HepG2 (cell line): Measurements from ENCODE around the gene HMHB1. TPM values are rescaled to one million over a fixed set of nuclear protein-coding genes. Genes with fewer than 3 reads are reported as not detected.

ENCODE experiments used
- ATAC-seq: fragments of 200-7000 bp; cut with Tn5 transposase; 3 replicates; pipeline ENCODE4 v1.9.1; 2020; ENCODE audit warnings: mild to moderate bottlenecking, moderate library complexity
- BruUV-seq: library from RNA; stranded (reverse); fragments of 400-500 nt; replicated peaks from 2 replicates; lab custom pipeline; 2021; lab: Mats Ljungman, UMichigan
- CTCF ChIA-PET: fragments of 300-600 bp; formaldehyde crosslinking; extraction: SDS; loops from one replicate; lab custom pipeline; 2021; ENCODE audit warnings: low total read pairs, inconsistent platforms, low intra/inter-chr PET ratio; lab: Yijun Ruan, JAX
- POLR2A ChIA-PET: fragments of 350-600 bp; sonication (Branson Sonifier 250); formaldehyde crosslinking; loops from one replicate; lab custom pipeline; 2020; ENCODE audit warnings: antibody characterized with exemption, inconsistent platforms; lab: Yijun Ruan, JAX
- DNase-seq: peaks from one replicate; pipeline ENCODE4 v3.0.0-alpha.2; 2015; ENCODE audit warnings: low spot score
- FAIRE-seq: peaks from 3 replicates; lab custom pipeline; 2011; peaks lifted over from hg19 to GRCh38; lab: Jason Lieb, UNC
- H2AFZ ChIP-seq: one replicate; pipeline ENCODE4 v1.6.1; 2011; ENCODE audit warnings: low read length, inconsistent platforms
- H3K27ac ChIP-seq: fragments of 300-600 bp; 3 replicates; pipeline ENCODE4 v1.8.0; 2011; ENCODE audit warnings: mixed run types, mild to moderate bottlenecking, mixed read lengths, low read length, inconsistent platforms; ENCODE audit not compliant: insufficient read depth; ENCODE audit errors: extremely low read length
- H3K27me3 ChIP-seq, 2 experiments: fragments of 200-600 bp in 1 of 2; 2 replicates in 1 of 2; 3 replicates in 1 of 2; pipeline versions ENCODE4 v1.6.0 to v1.8.0; 2011; ENCODE audit warnings: low read length in 2 of 2, mild to moderate bottlenecking in 2 of 2, moderate library complexity in 2 of 2, inconsistent platforms in 1 of 2; ENCODE audit not compliant: insufficient read depth in 2 of 2, control insufficient read depth in 1 of 2
- H3K36me3 ChIP-seq, 2 experiments: fragments of 200-600 bp in 1 of 2; replicated peaks in 1 of 2; 2 replicates in 1 of 2; 3 replicates in 1 of 2; pipeline versions ENCODE4 v1.5.1 to v1.8.0; 2011; ENCODE audit warnings: low read length in 2 of 2, inconsistent platforms in 1 of 2; ENCODE audit not compliant: insufficient read depth in 2 of 2, control insufficient read depth in 1 of 2
- H3K4me1 ChIP-seq: 2 replicates; pipeline ENCODE4 v1.5.1; 2012; ENCODE audit warnings: low read length, inconsistent platforms; ENCODE audit not compliant: insufficient read depth
- H3K4me2 ChIP-seq: 2 replicates; pipeline ENCODE4 v1.6.0; 2011; ENCODE audit warnings: low read depth, low read length, inconsistent platforms
- H3K4me3 ChIP-seq, 3 experiments: fragments of 200-600 bp in 1 of 3; sonication (generic), shearing (Covaris generic) in 1 of 3; replicated peaks in 1 of 3; 2 replicates each; pipeline ENCODE4 v1.5.1; 2011 to 2016; ENCODE audit warnings: low read length in 3 of 3, inconsistent platforms in 2 of 3, low read depth in 2 of 3, mild to moderate bottlenecking in 2 of 3, control low read depth in 1 of 3, mixed read lengths in 1 of 3; ENCODE audit not compliant: insufficient read depth in 1 of 3
- H3K79me2 ChIP-seq: one replicate; pipeline ENCODE4 v1.6.1; 2011; ENCODE audit warnings: low read length, inconsistent platforms; ENCODE audit not compliant: insufficient read depth
- H3K9ac ChIP-seq: 2 replicates; pipeline ENCODE4 v1.6.0; 2011; ENCODE audit warnings: mild to moderate bottlenecking, low read depth, low read length, inconsistent platforms; ENCODE audit not compliant: insufficient read depth
- H3K9me3 ChIP-seq: 2 replicates; pipeline ENCODE4 v1.5.1; 2012; ENCODE audit warnings: mild to moderate bottlenecking, low read length
- H4K20me1 ChIP-seq: 2 replicates; pipeline ENCODE4 v1.6.0; 2011; ENCODE audit warnings: inconsistent platforms, mild to moderate bottlenecking, low read length, moderate library complexity; ENCODE audit not compliant: insufficient read depth
- E2F2 ChIP-seq: sonication (generic); formaldehyde crosslinking; IDR thresholded peaks from 2 replicates; pipeline ENCODE4 v1.4.0; 2020; ENCODE audit warnings: missing genetic modification reagents, borderline replicate concordance
- ETV6 ChIP-seq: sonication (generic); formaldehyde crosslinking; conservative IDR thresholded peaks from 2 replicates; pipeline ENCODE4 v1.4.0; 2020; ENCODE audit warnings: missing genetic modification reagents
- FOXA3 ChIP-seq: IDR thresholded peaks from 2 replicates; pipeline ENCODE4 v1.6.1; 2016; ENCODE audit warnings: missing genetic modification reagents, missing compliant biosample characterization
- HNRNPK ChIP-seq: fragments of 200-400 bp; formaldehyde crosslinking; IDR thresholded peaks from 2 replicates; pipeline ENCODE4 v1.6.1; 2018; ENCODE audit warnings: low read length, low read depth, moderate library complexity, mild to moderate bottlenecking; ENCODE audit not compliant: poor library complexity, severe bottlenecking
- KMT2B ChIP-seq: IDR thresholded peaks from 2 replicates; pipeline ENCODE4 v1.6.1; 2016; ENCODE audit warnings: missing genetic modification reagents, missing compliant biosample characterization
- NCOA5 ChIP-seq: sonication (generic); formaldehyde crosslinking; IDR thresholded peaks from 2 replicates; pipeline ENCODE4 v1.4.0; 2020; ENCODE audit warnings: missing genetic modification reagents
- NONO ChIP-seq, 2 experiments: fragments of 450-650 bp in 1 of 2; sonication (generic) in 1 of 2; formaldehyde crosslinking in 1 of 2; IDR thresholded peaks in 1 of 2; conservative IDR thresholded peaks in 1 of 2; 2 replicates each; pipeline versions ENCODE4 v1.6.1 to v1.8.0; 2017 to 2022; ENCODE audit warnings: mild to moderate bottlenecking in 1 of 2, missing genetic modification reagents in 1 of 2, moderate library complexity in 1 of 2
- PRPF4 ChIP-seq: fragments of 200-400 bp; formaldehyde crosslinking; IDR thresholded peaks from 2 replicates; pipeline ENCODE4 v1.6.1; 2016; ENCODE audit warnings: low read length, low read depth; ENCODE audit not compliant: poor library complexity, severe bottlenecking
- RBAK ChIP-seq: sonication (generic); formaldehyde crosslinking; IDR thresholded peaks from 2 replicates; pipeline ENCODE4 v1.5.1; 2020; ENCODE audit warnings: mild to moderate bottlenecking, missing genetic modification reagents
- RXRB ChIP-seq: IDR thresholded peaks from 2 replicates; pipeline ENCODE4 v1.6.1; 2016; ENCODE audit warnings: borderline replicate concordance, missing genetic modification reagents, missing compliant biosample characterization
- ZNF10 ChIP-seq: sonication (generic); formaldehyde crosslinking; IDR thresholded peaks from 2 replicates; pipeline ENCODE4 v1.4.0; 2020; ENCODE audit warnings: mild to moderate bottlenecking, low read depth, missing genetic modification reagents, borderline replicate concordance
- ZNF629 ChIP-seq: sonication (generic); formaldehyde crosslinking; conservative IDR thresholded peaks from 2 replicates; pipeline ENCODE4 v1.5.0; 2020; ENCODE audit warnings: missing genetic modification reagents
- ZNF775 ChIP-seq: sonication (generic); formaldehyde crosslinking; IDR thresholded peaks from 2 replicates; pipeline ENCODE4 v1.4.0; 2020; ENCODE audit warnings: missing genetic modification reagents, mild to moderate bottlenecking, moderate library complexity, borderline replicate concordance
- ZNF816 ChIP-seq: sonication (generic); formaldehyde crosslinking; IDR thresholded peaks from 2 replicates; pipeline ENCODE4 v1.8.0; 2022; ENCODE audit warnings: missing genetic modification reagents, mild to moderate bottlenecking, borderline replicate concordance
- WGBS: methylation state at CpG from one replicate; pipeline ENCODE4 v1.1.6; 2017; ENCODE audit warnings: low lambda C conversion rate; 5-methylcytosine and 5-hydroxymethylcytosine counted together
- in situ Hi-C: cut with HindIII; loops from 2 replicates; pipeline ENCODE4 v1.10.0; 2017; ENCODE audit warnings: low pct_unique_long_range_greater_than_20kb; ENCODE audit not compliant: extremely low pct_ligation_motif_present
- intact Hi-C: fragments of 100-400 bp; cut with micrococcal nuclease; formaldehyde crosslinking; loops from one replicate; pipeline ENCODE4 v1.10.0; 2022; ENCODE audit not compliant: unreplicated experiment
- polyA plus RNA-seq, 8 experiments: library from polyadenylated mRNA; depleted of rRNA in 3 of 8; stranded (reverse) in 7 of 8; unstranded in 1 of 8; fragments of >200 nt; fragmentation: Illumina TruSeq in 4 of 8; extraction: Trizol in 4 of 8; gene quantifications; 2 replicates each; pipeline versions ENCODE4 v1.2.1 to v1.2.3, GENCODE V29; 2011 to 2016; ENCODE audit warnings: low read depth in 4 of 8, missing spikeins in 1 of 8, mixed read lengths in 1 of 8; ENCODE audit not compliant: insufficient read depth in 1 of 8
- total RNA-seq, 5 experiments: library from RNA; depleted of rRNA; stranded (reverse); fragments of >200 nt; fragmentation: Illumina TruSeq; extraction: Trizol; gene quantifications; 2 replicates each; pipeline ENCODE4 v1.2.3, GENCODE V29; 2016; ENCODE audit warnings: low read depth in 1 of 5
- TF ChIP-seq, protein P1 (sequence below): sonication (generic); formaldehyde crosslinking; IDR thresholded peaks from 2 replicates; pipeline ENCODE4 v1.8.0; 2022; ENCODE audit warnings: low read depth, missing genetic modification reagents

Gene HMHB1
- total and polyA plus RNA-seq, 2 of the 13 experiments (the other 11 are each of a cell fraction or from before 2014, with no cell fraction given): not detected

DNA sequence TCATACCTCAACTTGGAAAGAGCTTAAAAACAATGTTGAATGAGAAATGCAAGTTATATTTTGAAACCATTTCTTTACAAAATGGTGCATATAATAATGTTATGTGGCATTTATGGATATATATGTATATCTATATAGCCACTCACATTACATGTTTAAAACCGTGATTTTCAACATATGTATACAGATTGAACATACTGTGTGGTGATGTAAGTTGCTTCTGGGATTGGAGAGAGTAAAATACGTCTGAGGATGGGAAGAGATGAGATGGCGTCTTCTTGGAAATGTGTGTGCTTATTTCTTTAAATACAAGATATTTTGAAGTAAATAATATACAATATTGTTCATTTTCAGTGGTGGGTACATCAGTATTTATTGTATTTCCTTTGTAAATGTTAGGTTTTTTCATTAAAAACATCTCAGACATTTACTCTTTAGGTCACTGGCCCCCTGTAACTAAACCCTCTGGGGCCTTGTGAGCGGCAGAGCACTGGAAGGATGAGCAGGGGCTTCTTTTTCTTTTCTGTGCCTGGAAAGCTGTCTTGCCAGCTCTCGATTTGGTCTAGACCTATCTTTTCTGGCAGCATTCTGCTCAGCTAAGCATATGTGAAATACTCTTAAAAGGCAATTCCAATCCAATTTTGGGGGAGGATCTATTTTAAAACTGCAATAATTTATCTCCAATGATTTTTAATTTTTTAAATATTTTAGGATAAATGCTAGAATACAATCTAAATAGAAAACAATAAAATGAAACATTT lies 42.8 kb upstream of the HMHB1 start:
- Histone ChIP-seq H3K9ac (no peak overlapping the region), H3K27ac (no peak overlapping the region), H2AFZ (no peak overlapping the region), H3K4me1 (no peaks in the 10 kb centered on the region), H3K27me3 (no peaks in the 10 kb centered on the region; a peak in 1 of 5 replicates), H3K4me3 (no peak overlapping the region), H3K9me3 (no peaks in the 10 kb centered on the region), H3K36me3 (no peaks in the 10 kb centered on the region), H4K20me1 (no peaks in the 10 kb centered on the region), H3K4me2 (no peak overlapping the region), H3K79me2 (no peaks in the 10 kb centered on the region)
- in situ Hi-C loops: no loop called here
- FAIRE-seq: no peak
- ATAC-seq: no peak
- TF ChIP-seq NCOA5 (no peak), ETV6 (CRISPR knock-in tag) (no peak), FOXA3 (CRISPR knock-in tag) (no peak)
- DNase-seq: no peak
- intact Hi-C loops: no loop called here
- no TSS peak for BruUV-seq
- 11% methylated on average over 5 of the region's 5 CpGs for WGBS
- ChIA-PET POLR2A (no interaction called here), CTCF (no interaction called here)

DNA sequence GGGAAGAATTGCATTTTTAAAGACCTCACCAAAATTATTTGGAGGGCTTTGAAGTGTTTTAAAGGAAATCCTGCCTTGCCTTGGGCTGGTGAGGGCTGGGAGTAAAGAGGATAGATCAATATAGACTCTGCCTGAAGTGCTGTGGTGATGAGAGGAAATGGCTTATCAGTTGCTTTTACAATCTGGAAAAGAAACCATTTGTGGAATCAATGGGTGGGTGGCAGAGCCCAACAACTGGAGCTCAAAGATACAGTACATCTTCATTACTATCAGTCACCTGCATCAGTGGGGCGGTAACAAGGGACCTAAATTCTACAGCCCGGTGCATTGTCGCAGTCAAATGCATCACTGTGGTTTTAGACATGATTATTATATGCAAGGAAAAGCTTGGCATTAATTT lies 41.5 kb upstream of the HMHB1 start:
- no peak for FAIRE-seq
- TF ChIP-seq PRPF4 (no peak), RXRB (CRISPR knock-in tag) (no peak), ZNF816 (CRISPR knock-in tag) (no peak), HNRNPK (no peak), ZNF775 (CRISPR knock-in tag) (no peak), E2F2 (CRISPR knock-in tag) (no peak), RBAK (no peak), NONO (IDR thresholded peaks at IDR 0.05) (no peak), NONO (CRISPR knock-in tag; conservative IDR thresholded peaks at IDR 0.05) (no peak), KMT2B (CRISPR knock-in tag) (no peak), ZNF629 (no peak), ZNF10 (CRISPR knock-in tag) (no peak)
- TF ChIP-seq, protein P1, sequence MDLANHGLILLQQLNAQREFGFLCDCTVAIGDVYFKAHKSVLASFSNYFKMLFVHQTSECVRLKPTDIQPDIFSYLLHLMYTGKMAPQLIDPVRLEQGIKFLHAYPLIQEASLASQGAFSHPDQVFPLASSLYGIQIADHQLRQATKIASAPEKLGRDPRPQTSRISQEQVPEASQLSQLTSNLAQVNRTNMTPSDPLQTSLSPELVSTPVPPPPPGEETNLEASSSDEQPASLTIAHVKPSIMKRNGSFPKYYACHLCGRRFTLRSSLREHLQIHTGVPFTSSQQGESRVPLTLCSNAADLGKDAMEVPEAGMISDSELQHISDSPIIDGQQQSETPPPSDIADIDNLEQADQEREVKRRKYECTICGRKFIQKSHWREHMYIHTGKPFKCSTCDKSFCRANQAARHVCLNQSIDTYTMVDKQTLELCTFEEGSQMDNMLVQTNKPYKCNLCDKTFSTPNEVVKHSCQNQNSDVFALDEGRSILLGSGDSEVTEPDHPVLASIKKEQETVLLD (CRISPR knock-in tag): no peak

More for the DNA sequence above, 41.5 kb upstream of the HMHB1 start:
- Histone ChIP-seq H3K27ac (no peak overlapping the region), H3K9ac (no peak overlapping the region), H2AFZ (no peak overlapping the region), H3K27me3 (no peaks in the 10 kb centered on the region; a peak in 1 of 5 replicates), H4K20me1 (no peaks in the 10 kb centered on the region), H3K79me2 (no peaks in the 10 kb centered on the region), H3K4me1 (no peaks in the 10 kb centered on the region), H3K4me2 (no peak overlapping the region), H3K4me3 (no peak overlapping the region), H3K9me3 (no peaks in the 10 kb centered on the region), H3K36me3 (no peaks in the 10 kb centered on the region)
- no TSS peak for BruUV-seq
- WGBS: 60% methylated on average over 3 of the region's 3 CpGs
- DNase-seq (no peak), ATAC-seq (no peak)
- in situ Hi-C loops (no loop called here), intact Hi-C loops (no loop called here)
- ChIA-PET CTCF (no interaction called here), POLR2A (no interaction called here)
